Ishikawa (cell line): Measurements from ENCODE around the gene B4GAT1.

Source experiments
- CEBPB ChIP-seq: IDR thresholded peaks from 2 replicates; pipeline ENCODE4 v1.6.1; 2012
- CREB1 ChIP-seq: IDR thresholded peaks from 2 replicates; pipeline ENCODE4 v1.6.1; 2012; ENCODE audit warnings: low read depth
- EGR1 ChIP-seq: IDR thresholded peaks from 2 replicates; pipeline ENCODE4 v1.6.1; 2012
- EP300 ChIP-seq: IDR thresholded peaks from 2 replicates; pipeline ENCODE4 v1.6.1; 2012; ENCODE audit warnings: borderline replicate concordance
- FOXM1 ChIP-seq: IDR thresholded peaks from 2 replicates; pipeline ENCODE4 v1.6.1; 2012; ENCODE audit warnings: low read depth, borderline replicate concordance
- MAX ChIP-seq: IDR thresholded peaks from 2 replicates; pipeline ENCODE4 v1.6.1; 2012
- NFIC ChIP-seq: IDR thresholded peaks from 2 replicates; pipeline ENCODE4 v1.6.1; 2012
- RAD21 ChIP-seq: IDR thresholded peaks from 2 replicates; pipeline ENCODE4 v1.6.1; 2012; ENCODE audit warnings: low read depth
- REST ChIP-seq: IDR thresholded peaks from 2 replicates; pipeline ENCODE4 v1.6.1; 2012; ENCODE audit warnings: low read depth, mild to moderate bottlenecking
- TAF1 ChIP-seq: IDR thresholded peaks from 2 replicates; pipeline ENCODE4 v1.6.1; 2012; ENCODE audit warnings: low read depth, mild to moderate bottlenecking
- TCF12 ChIP-seq: IDR thresholded peaks from 2 replicates; pipeline ENCODE4 v1.6.1; 2012; ENCODE audit warnings: low read depth
- TEAD4 ChIP-seq: IDR thresholded peaks from 2 replicates; pipeline ENCODE4 v1.6.1; 2012
- YY1 ChIP-seq: IDR thresholded peaks from 2 replicates; pipeline ENCODE4 v1.6.1; 2012; ENCODE audit warnings: low read depth
- ZBTB7A ChIP-seq: IDR thresholded peaks from 2 replicates; pipeline ENCODE4 v1.6.1; 2012; ENCODE audit warnings: low read depth
- TF ChIP-seq, protein P1 (sequence below): IDR thresholded peaks from 2 replicates; pipeline ENCODE4 v1.6.1; 2012

Gene B4GAT1

DNA sequence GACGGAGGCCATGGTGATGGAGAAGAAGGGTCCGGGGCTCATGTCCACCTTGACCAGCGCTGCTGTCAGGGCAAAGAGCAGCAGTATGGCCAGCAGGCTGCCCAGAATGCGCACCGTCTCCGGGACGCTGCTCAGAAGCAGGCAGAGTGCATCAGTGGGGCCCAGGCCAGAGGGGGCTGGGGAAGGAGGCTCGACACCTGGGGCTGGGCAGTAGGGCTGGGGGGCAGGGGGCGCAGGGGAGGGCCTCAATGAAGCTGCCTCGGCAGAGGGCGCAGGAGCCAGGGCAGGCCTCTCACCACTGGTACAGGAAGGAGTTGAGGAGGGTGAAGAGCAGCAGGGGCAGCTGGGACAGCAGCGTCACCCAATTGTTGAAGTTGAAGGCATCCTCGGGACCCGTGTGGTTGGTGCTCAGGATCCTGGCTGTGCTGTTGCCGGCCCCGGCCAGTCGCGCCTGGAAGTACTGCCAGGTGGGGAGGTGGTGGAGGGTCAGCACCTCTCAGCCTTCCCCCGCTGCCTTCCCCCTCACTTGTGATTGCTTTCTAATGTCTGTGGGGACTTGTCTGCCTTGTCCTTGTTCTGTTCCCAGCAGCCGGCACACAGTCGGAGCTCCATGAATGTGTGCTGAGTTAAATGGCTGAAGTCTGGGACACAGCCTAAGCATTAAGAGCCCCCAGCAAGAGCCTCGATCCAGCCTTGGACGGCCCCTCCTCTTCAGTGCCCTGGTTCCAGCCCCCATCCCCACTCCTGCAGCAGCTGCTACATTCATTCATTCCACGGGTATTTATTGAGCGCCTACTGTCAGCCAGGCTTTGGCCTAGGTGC lies 21.9 kb upstream of the B4GAT1 start:
- no peak for TF ChIP-seq NFIC
- TF ChIP-seq TEAD4, result no peak
- TF ChIP-seq YY1, result no peak
- no peak for TF ChIP-seq CREB1

DNA sequence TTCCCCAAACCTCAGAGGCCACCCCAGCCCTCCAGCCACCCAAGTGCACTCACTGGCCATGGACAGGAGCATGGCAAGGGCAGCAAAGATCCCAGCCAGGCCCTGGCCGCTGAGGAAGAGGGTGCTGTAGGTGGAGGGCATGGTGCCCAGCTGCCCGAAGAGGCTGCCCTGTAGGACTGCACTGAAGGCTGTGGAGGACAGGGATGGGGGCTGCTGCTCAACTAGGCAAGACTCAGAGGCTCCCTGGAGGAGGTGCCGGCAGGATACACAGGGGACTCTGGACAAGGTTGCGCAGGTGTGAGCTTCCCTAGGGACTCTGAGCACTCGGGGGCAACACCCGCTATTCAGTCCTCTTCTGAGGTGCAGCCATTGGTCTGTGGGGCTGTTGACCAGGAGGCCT lies 21.1 kb upstream of the B4GAT1 start:
- TF ChIP-seq REST (no peak), YY1 (no peak), TEAD4 (no peak), EP300 (no peak), TAF1 (no peak), FOXM1 (no peak), ZBTB7A (no peak), EGR1 (no peak), RAD21 (no peak), CEBPB (no peak), MAX (no peak), CREB1 (no peak), NFIC (no peak), TCF12 (no peak)
- TF ChIP-seq, protein P1, sequence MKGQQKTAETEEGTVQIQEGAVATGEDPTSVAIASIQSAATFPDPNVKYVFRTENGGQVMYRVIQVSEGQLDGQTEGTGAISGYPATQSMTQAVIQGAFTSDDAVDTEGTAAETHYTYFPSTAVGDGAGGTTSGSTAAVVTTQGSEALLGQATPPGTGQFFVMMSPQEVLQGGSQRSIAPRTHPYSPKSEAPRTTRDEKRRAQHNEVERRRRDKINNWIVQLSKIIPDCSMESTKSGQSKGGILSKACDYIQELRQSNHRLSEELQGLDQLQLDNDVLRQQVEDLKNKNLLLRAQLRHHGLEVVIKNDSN, result no peak

DNA sequence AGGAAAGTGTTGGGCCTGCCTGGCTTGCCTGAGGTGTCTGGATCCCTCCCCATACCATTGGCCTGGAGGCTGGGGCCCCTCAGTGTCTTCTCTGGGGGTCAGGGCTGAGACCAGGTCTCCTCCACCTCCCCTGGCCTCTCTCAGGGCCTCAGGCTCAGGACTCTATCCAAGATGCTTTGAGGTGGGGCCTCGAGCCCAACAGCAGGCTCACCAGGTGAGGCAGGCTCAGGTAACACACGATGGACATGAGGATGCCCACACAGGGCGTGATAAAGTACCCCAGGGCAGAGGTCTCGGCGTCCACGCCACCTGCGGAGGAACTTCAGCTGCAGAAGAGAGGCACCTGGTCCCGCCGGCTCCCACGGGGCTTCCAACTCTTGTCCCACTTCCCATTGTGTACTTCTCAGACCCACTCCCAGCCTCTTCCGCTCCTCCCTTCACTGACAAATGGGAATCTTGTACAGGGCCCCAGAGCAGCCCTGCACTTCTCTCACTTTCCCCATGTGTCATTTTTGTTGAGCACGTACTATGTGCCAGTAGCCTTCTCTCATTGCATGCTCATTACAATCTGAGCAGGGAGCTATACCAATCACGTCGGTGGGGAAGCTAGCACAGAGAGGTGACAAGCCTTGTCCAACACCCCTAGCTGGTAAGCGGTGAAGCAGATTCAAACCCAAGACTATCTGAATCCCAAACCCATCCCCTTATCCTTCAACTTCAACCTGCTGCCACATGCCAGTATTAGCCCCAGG lies 20.3 kb upstream of the B4GAT1 start:
- no peak for TF ChIP-seq FOXM1
- TF ChIP-seq TCF12, result no peak
- TF ChIP-seq TEAD4, result no peak
- no peak for TF ChIP-seq MAX
- TF ChIP-seq EP300, result no peak
- TF ChIP-seq NFIC, result no peak
- no peak for TF ChIP-seq CEBPB
- TF ChIP-seq CREB1, result no peak
- no peak for TF ChIP-seq YY1
- TF ChIP-seq REST, result no peak
- no peak for TF ChIP-seq RAD21
- no peak for TF ChIP-seq TAF1
- no peak for TF ChIP-seq ZBTB7A
- TF ChIP-seq, protein P1, result no peak
- TF ChIP-seq EGR1, result no peak

DNA sequence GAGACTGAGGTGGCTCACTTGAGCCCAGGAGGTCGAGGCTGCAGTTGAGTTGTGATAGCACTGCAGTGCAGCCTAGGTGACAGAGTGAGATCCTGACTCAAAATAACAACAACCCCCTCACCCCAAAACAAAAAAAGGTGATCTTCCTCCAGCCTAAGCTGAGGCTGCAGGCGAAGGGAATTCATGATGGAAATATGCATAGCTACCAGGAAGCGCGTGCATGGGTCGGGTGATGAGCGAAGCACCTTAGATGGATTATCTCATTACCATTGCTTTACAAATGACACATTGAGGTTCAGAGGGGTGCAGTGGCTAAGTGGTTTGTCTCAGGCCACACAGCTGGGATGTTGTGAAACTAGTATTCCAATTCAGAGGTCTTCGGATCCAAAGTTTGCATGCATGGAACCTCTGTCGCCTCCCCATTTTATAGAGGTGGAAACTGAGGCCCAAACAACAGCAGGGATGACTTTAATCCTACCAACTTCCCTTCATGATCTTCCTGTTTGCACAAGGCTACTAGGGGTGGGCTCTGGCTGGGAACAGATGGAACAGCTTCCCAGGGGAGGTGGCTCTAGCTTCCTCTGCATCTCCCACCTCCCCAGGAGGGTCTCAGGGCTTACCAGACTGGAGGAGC lies 19.5 kb upstream of the B4GAT1 start:
- TF ChIP-seq CREB1, result no peak
- TF ChIP-seq MAX, result no peak
- TF ChIP-seq EGR1, result no peak
- TF ChIP-seq TEAD4, result no peak
- TF ChIP-seq ZBTB7A, result no peak
- TF ChIP-seq TAF1, result no peak
- no peak for TF ChIP-seq EP300
- no peak for TF ChIP-seq CEBPB
- no peak for TF ChIP-seq REST
